GM12878 (cell line): ENCODE data around the gene BHLHE41. TPM values are rescaled to one million over a fixed set of nuclear protein-coding genes. Genes with fewer than 3 reads are reported as not detected.

Experiments
- ATAC-seq: fragments of 200-7000 bp; cut with Tn5 transposase; 3 replicates; pipeline ENCODE4 v1.9.1; 2020; ENCODE audit warnings: mild to moderate bottlenecking, moderate library complexity
- BruUV-seq: library from RNA; stranded (reverse); fragments of 400-500 nt; replicated peaks from 2 replicates; lab custom pipeline; 2021; lab: Mats Ljungman, UMichigan
- CTCF ChIA-PET: fragments of 300-600 bp; sonication (Branson Sonifier 250); formaldehyde crosslinking; extraction: SDS; loops from one replicate; lab custom pipeline; 2021; ENCODE audit warnings: inconsistent platforms; lab: Yijun Ruan, JAX
- POLR2A ChIA-PET: fragments of 350-600 bp; formaldehyde crosslinking; extraction: SDS; loops from one replicate; lab custom pipeline; 2021; ENCODE audit warnings: inconsistent platforms; lab: Charles Lee
- RAD21 ChIA-PET: fragments of 300-600 bp; sonication (Branson Sonifier 250); formaldehyde crosslinking; loops from one replicate; lab custom pipeline; 2023; ENCODE audit warnings: antibody characterized with exemption; ENCODE audit not compliant: unreplicated experiment; lab: Charles Lee
- SMC1A ChIA-PET: fragments of 300-600 bp; sonication (Branson Sonifier 250); formaldehyde crosslinking; loops from one replicate; lab custom pipeline; 2023; ENCODE audit not compliant: unreplicated experiment, uncharacterized antibody; lab: Charles Lee
- DNase-seq: peaks from one replicate; pipeline ENCODE4 v3.0.0-alpha.2; 2011; ENCODE audit warnings: low read depth, low spot score
- FAIRE-seq: peaks from 3 replicates; lab custom pipeline; 2011; peaks lifted over from hg19 to GRCh38; lab: Jason Lieb, UNC
- H2AFZ ChIP-seq: 2 replicates; pipeline ENCODE4 v1.6.0; 2011; ENCODE audit warnings: low read depth, low read length, control low read depth; ENCODE audit not compliant: control insufficient read depth
- H3K27ac ChIP-seq: 2 replicates; pipeline ENCODE4 v1.5.1; 2011; ENCODE audit warnings: control low read depth; ENCODE audit not compliant: control insufficient read depth, insufficient read depth
- H3K27me3 ChIP-seq, 2 experiments: replicated peaks in 1 of 2; 2 replicates each; pipeline versions ENCODE4 v1.6.0 to v1.6.1; 2011; ENCODE audit warnings: low read length in 1 of 2; ENCODE audit not compliant: control insufficient read depth in 2 of 2, insufficient read depth in 2 of 2
- H3K36me3 ChIP-seq, 2 experiments: 2 replicates each; pipeline ENCODE4 v1.5.1; 2011; ENCODE audit warnings: low read length in 1 of 2; ENCODE audit not compliant: control insufficient read depth in 2 of 2, insufficient read depth in 2 of 2
- H3K4me1 ChIP-seq: 2 replicates; pipeline ENCODE4 v1.6.1; 2011; ENCODE audit warnings: mild to moderate bottlenecking, low read length, moderate library complexity, mixed read lengths; ENCODE audit not compliant: control insufficient read depth, insufficient read depth
- H3K4me2 ChIP-seq: 2 replicates; pipeline ENCODE4 v1.6.0; 2011; ENCODE audit warnings: control low read depth; ENCODE audit not compliant: control insufficient read depth, insufficient read depth
- H3K4me3 ChIP-seq: fragments of 200-600 bp; sonication (generic); 2 replicates; pipeline ENCODE4 v1.5.1; 2016
- H3K79me2 ChIP-seq: 2 replicates; pipeline ENCODE4 v1.6.0; 2011; ENCODE audit warnings: low read length; ENCODE audit not compliant: control insufficient read depth, insufficient read depth
- H3K9ac ChIP-seq: 2 replicates; pipeline ENCODE4 v1.8.0; 2011; ENCODE audit warnings: low read length, control low read depth, mixed read lengths; ENCODE audit not compliant: control insufficient read depth, insufficient read depth
- H3K9me3 ChIP-seq: replicated peaks from 3 replicates; pipeline ENCODE4 v1.5.1; 2011; ENCODE audit warnings: mild to moderate bottlenecking, low read length; ENCODE audit not compliant: control insufficient read depth, insufficient read depth
- H4K20me1 ChIP-seq: 2 replicates; pipeline ENCODE4 v1.6.0; 2011; ENCODE audit not compliant: control insufficient read depth, insufficient read depth
- BHLHE40 ChIP-seq, 2 experiments: fragments of 450-650 bp in 1 of 2; IDR thresholded peaks; 2 replicates each; pipeline ENCODE4 v1.6.1; 2011 to 2017; ENCODE audit warnings: low read depth in 2 of 2, borderline replicate concordance in 1 of 2, improper control_type of control experiment in 1 of 2, low read length in 1 of 2, mild to moderate bottlenecking in 1 of 2
- CHD1 ChIP-seq: IDR thresholded peaks from 2 replicates; pipeline ENCODE4 v1.6.1; 2012; ENCODE audit warnings: low read depth, low read length, improper control_type of control experiment
- CREM ChIP-seq: IDR thresholded peaks from 2 replicates; pipeline ENCODE4 v1.6.1; 2014; ENCODE audit warnings: antibody characterized with exemption, low read depth
- FOS ChIP-seq: IDR thresholded peaks from 3 replicates; pipeline ENCODE4 v1.6.1; 2011; ENCODE audit warnings: borderline replicate concordance; ENCODE audit not compliant: insufficient read length; ENCODE audit errors: extremely low read depth
- GABPA ChIP-seq: IDR thresholded peaks from 2 replicates; pipeline ENCODE4 v1.6.1; 2014; ENCODE audit warnings: antibody characterized with exemption, low read depth, mild to moderate bottlenecking, inconsistent platforms
- GATAD2B ChIP-seq: fragments of 450-650 bp; conservative IDR thresholded peaks from 2 replicates; pipeline ENCODE4 v1.6.1; 2017; ENCODE audit warnings: low read depth, mild to moderate bottlenecking, moderate library complexity
- JUND ChIP-seq: IDR thresholded peaks from 2 replicates; pipeline ENCODE4 v1.6.1; 2012; ENCODE audit warnings: low read depth, mild to moderate bottlenecking, low read length, improper control_type of control experiment, moderate library complexity
- MEF2A ChIP-seq: IDR thresholded peaks from 2 replicates; pipeline ENCODE4 v1.6.1; 2011; ENCODE audit warnings: low read depth, mild to moderate bottlenecking, low read length, moderate library complexity; ENCODE audit not compliant: insufficient read depth
- MTA3 ChIP-seq: IDR thresholded peaks from 2 replicates; pipeline ENCODE4 v1.6.1; 2012; ENCODE audit warnings: low read length, inconsistent platforms, borderline replicate concordance
- NBN ChIP-seq: fragments of 450-650 bp; IDR thresholded peaks from 2 replicates; pipeline ENCODE4 v1.6.1; 2016
- PAX5 ChIP-seq: IDR thresholded peaks from 2 replicates; pipeline ENCODE4 v1.6.1; 2011; ENCODE audit warnings: low read depth, low read length, borderline replicate concordance
- RAD21 ChIP-seq: IDR thresholded peaks from 2 replicates; pipeline ENCODE4 v1.6.1; 2011; ENCODE audit warnings: mild to moderate bottlenecking, low read depth, low read length, moderate library complexity; ENCODE audit not compliant: insufficient read depth
- RAD51 ChIP-seq: fragments of 450-650 bp; IDR thresholded peaks from 2 replicates; pipeline ENCODE4 v1.6.1; 2016; ENCODE audit warnings: moderate library complexity, mild to moderate bottlenecking, inconsistent platforms
- SMAD1 ChIP-seq: fragments of 450-650 bp; IDR thresholded peaks from 2 replicates; pipeline ENCODE4 v1.6.1; 2018; ENCODE audit warnings: mild to moderate bottlenecking, low read depth; ENCODE audit not compliant: partially characterized antibody
- SMC3 ChIP-seq: IDR thresholded peaks from 2 replicates; pipeline ENCODE4 v1.6.1; 2011; ENCODE audit warnings: low read length, improper control_type of control experiment, borderline replicate concordance
- SUZ12 ChIP-seq: fragments of 200-600 bp; sonication (generic); IDR thresholded peaks from one replicate; pipeline ENCODE4 v1.6.1; 2018; ENCODE audit warnings: antibody characterized with exemption, mild to moderate bottlenecking; ENCODE audit not compliant: unreplicated experiment
- TAF1 ChIP-seq: IDR thresholded peaks from 2 replicates; pipeline ENCODE4 v1.6.1; 2011; ENCODE audit warnings: mild to moderate bottlenecking, low read depth, low read length, borderline replicate concordance
- ZNF274 ChIP-seq: IDR thresholded peaks from one replicate; pipeline ENCODE4 v1.8.0; 2011; ENCODE audit not compliant: insufficient read length, insufficient read depth
- WGBS: methylation state at CpG from one replicate; pipeline ENCODE4 v1.1.6; 2016; ENCODE audit warnings: low lambda C conversion rate; ENCODE audit not compliant: insufficient replicate concordance, insufficient coverage; ENCODE audit errors: missing lambda C conversion rate; 5-methylcytosine and 5-hydroxymethylcytosine counted together
- in situ Hi-C: fragments of 300-500 bp; cut with MboI; formaldehyde crosslinking; loops from 9 replicates; pipeline ENCODE4 v1.14.3; 2018; ENCODE audit warnings: mixed read lengths
- intact Hi-C: fragments of 100-400 bp; cut with micrococcal nuclease; formaldehyde crosslinking; loops from one replicate; pipeline ENCODE4 v1.14.2; 2022; ENCODE audit not compliant: unreplicated experiment
- polyA plus RNA-seq, 11 experiments: library from polyadenylated mRNA; depleted of rRNA in 4 of 11; unstranded in 6 of 11; stranded (reverse) in 5 of 11; fragments of >200 nt; fragmentation: Nextera tagmentation in 4 of 11; fragmentation: Illumina TruSeq in 1 of 11; extraction: Ambion mirVana in 4 of 11; extraction: Trizol in 1 of 11; gene quantifications; 1 replicate in 1 of 11; 2 replicates in 10 of 11; pipeline versions ENCODE4 v1.2.1 to v1.2.3, GENCODE V29; 2011 to 2016; ENCODE audit warnings: inconsistent platforms in 2 of 11, missing spikeins in 2 of 11, low read depth in 1 of 11
- total RNA-seq, 4 experiments: library from RNA; depleted of rRNA in 3 of 4; stranded (reverse); fragments of >200 nt in 3 of 4; fragmentation: Illumina TruSeq in 1 of 4; extraction: Trizol in 1 of 4; gene quantifications; 2 replicates each; pipeline versions ENCODE4 v1.2.1 to v1.2.3, GENCODE V29; 2013 to 2021
- TF ChIP-seq, protein P1 (sequence below): IDR thresholded peaks from 2 replicates; pipeline ENCODE4 v1.6.1; 2011; ENCODE audit warnings: low read depth, low read length, improper control_type of control experiment, borderline replicate concordance

Gene BHLHE41
- total and polyA plus RNA-seq, 10 of the 15 experiments (the other 5 are each of a cell fraction or from before 2014, with no cell fraction given) = 0.02 to 1.5 (median 0.07) TPM; not detected in 3

DNA sequence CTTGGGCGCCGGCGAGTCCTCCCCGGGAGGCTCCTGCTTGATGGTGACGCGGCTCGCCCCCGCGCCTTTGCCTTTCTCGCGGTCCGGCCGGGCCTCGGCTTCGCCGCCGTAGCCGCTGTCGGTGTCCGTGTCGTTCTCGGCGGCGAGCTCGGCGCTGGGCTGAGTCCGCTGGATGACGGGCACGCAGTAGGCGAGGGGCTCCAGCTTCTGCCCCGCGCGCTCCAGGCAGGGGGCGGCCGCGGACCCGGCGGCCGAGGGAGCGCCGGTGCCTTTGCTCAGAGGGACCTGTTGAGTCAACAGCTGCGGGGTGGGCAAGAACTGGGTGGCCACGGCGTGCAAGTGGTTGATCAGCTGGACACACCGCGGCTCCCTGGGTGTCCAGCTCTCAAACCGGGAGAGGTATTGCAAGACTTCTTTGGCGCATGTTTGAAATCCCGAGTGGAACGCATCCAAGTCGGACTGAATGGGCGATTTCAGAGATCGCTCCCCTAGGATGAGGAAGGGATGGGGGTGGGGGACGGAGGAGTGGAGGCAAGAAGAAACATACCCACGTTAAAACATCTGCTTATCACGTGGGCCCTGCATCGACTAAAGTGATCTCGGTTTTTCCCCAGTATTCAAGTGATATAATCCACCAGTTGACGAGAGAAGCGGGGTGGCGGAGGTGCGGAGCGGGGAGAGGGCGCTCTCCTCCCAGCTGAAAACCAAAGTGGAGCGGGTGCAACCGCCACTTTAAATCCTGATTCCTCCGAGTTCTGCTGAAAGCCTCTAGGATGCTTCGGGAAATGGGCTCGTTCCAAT lies 2.0 kb downstream of the BHLHE41 start (continued):
- TF ChIP-seq RAD51 (peak; percentile 67; the same call in 1 of the 2 replicates), RAD21 (peak; percentile 38), GABPA (no peak), CREM (no peak), SMAD1 (no peak), SMC3 (peak; percentile 32; the same call in 1 of the 2 replicates), NBN (peak; percentile 20; the same call in 1 of the 2 replicates)
- TF ChIP-seq, protein P1, sequence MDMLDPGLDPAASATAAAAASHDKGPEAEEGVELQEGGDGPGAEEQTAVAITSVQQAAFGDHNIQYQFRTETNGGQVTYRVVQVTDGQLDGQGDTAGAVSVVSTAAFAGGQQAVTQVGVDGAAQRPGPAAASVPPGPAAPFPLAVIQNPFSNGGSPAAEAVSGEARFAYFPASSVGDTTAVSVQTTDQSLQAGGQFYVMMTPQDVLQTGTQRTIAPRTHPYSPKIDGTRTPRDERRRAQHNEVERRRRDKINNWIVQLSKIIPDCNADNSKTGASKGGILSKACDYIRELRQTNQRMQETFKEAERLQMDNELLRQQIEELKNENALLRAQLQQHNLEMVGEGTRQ = no peak; the same call in 1 of the 2 replicates

DNA sequence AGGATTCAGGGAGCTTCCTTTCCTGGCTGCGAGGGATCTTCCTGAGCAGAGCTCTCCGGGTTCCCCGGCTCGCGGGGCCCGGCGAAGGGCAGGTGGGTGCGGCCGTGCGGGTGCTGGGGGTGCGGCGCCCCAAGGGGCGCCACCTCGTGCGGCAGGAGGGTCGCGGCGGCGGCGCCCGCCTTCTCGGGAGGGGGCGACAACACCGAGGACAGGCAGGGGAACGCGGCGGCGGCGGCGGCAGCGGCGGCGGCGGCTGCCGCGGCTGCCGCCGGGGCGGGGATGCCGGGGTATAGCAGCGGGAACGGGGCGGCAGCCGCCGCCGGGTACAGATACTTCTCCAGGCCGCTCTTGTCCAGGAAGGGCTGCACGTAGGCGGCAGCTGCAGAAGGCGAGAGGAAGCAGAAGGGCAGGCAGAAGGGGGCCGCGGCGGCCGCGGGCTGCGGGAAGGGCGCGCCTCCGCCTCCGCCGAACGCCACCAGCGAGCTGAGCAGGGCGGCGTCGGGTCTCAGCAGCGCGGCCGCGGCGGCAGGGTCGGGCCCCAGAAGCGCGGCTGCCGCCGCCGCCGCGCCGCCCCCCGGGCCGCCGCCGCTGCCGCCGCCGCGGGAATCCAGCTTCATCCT lies 2.7 kb downstream of the BHLHE41 start:
- BruUV-seq = no TSS peak
- DNase-seq (no peak), ATAC-seq (peak; percentile 13), FAIRE-seq (no peak)
- Histone ChIP-seq H2AFZ (peak overlapping the region; percentile 58), H3K4me2 (peak overlapping the region; percentile 94), H3K4me3 (peak overlapping the region; percentile 70), H3K27me3 (peaks cover 10 to 37% of the 10 kb centered on the region in 2 experiments), H3K4me1 (peaks cover 28% of the 10 kb centered on the region), H3K27ac (no peak overlapping the region), H3K36me3 (no peaks in the 10 kb centered on the region), H3K9me3 (no peaks in the 10 kb centered on the region), H4K20me1 (no peaks in the 10 kb centered on the region), H3K9ac (peak overlapping the region; percentile 35; the same call in 1 of the 2 replicates), H3K79me2 (no peaks in the 10 kb centered on the region)
- SMC1A ChIA-PET = interaction anchor here (0.5 to 8.3 kb wide), 20 partner anchors 22 to 520 kb away, joined by 3 to 91 read pairs (median 4); no protein-coding TSS in a partner anchor
- intact Hi-C loops = loop anchor here (5.0 kb wide), 1 partner anchor 150 kb away; no protein-coding TSS in a partner anchor
- 2% methylated on average over 51 of the region's 88 CpGs for WGBS
- POLR2A ChIA-PET = interaction anchor here (0.5 to 1.8 kb wide), 2 partner anchors 131 to 153 kb away, joined by 3 to 4 read pairs; no protein-coding TSS in a partner anchor
- RAD21 ChIA-PET = interaction anchor here (0.7 to 5.7 kb wide), 20 partner anchors 21 to 592 kb away, joined by 3 to 29 read pairs (median 4); partner anchors contain the start of gene SSPN
- no peak for TF ChIP-seq CHD1
- no peak for TF ChIP-seq FOS
- 0 out of 2 replicates have a peak, but pooled peaks have one; percentile 22 for TF ChIP-seq GATAD2B
- no peak for TF ChIP-seq MTA3
- TF ChIP-seq MEF2A = no peak
- no peak for TF ChIP-seq TAF1
- TF ChIP-seq SUZ12 = peak; percentile 99
- no peak for TF ChIP-seq PAX5
- TF ChIP-seq JUND = no peak
- 0 out of 4 replicates have a peak, but pooled peaks of 1 of the 2 experiments have one; percentile 17 for TF ChIP-seq BHLHE40 (IDR thresholded peaks at IDR 0.05; ENCODE audit: borderline replicate concordance in 1 of 2, low read depth in 2 of 2, low read length in 1 of 2)
- no peak for TF ChIP-seq ZNF274
- in situ Hi-C loops = loop anchor here (25.0 kb wide), 1 partner anchor 515 kb away; no protein-coding TSS in a partner anchor
- CTCF ChIA-PET = interaction anchor here (0.7 to 7.8 kb wide), 31 partner anchors 8 to 530 kb away, joined by 3 to 74 read pairs (median 4); no protein-coding TSS in a partner anchor
